CD14-positive monocyte (primary cell): Measurements from ENCODE around the gene RANGRF. TPM values are rescaled to one million over a fixed set of nuclear protein-coding genes. Genes with fewer than 3 reads are reported as not detected.

ENCODE experiments used
- DNase-seq, 3 donors: peaks; one replicate each; pipeline ENCODE4 v3.0.0-alpha.2; 2011 to 2022
- H2AFZ ChIP-seq: 2 replicates; pipeline ENCODE4 v1.6.0; 2012; ENCODE audit warnings: mild to moderate bottlenecking, low read depth, low read length, inconsistent platforms; ENCODE audit not compliant: insufficient read depth, poor library complexity, severe bottlenecking
- H3K27ac ChIP-seq, 2 donors: 1 replicate in 1 of 2; 2 replicates in 1 of 2; pipeline ENCODE4 v1.5.1; 2012 to 2013; ENCODE audit warnings: low read length in 2 of 2, control low read depth in 1 of 2, inconsistent platforms in 1 of 2, low read depth in 1 of 2, mild to moderate bottlenecking in 1 of 2
- H3K27me3 ChIP-seq, 2 donors: one replicate each; pipeline versions ENCODE4 v1.6.0 to v1.6.1; 2011 to 2013; ENCODE audit warnings: low read length in 2 of 2; ENCODE audit not compliant: control insufficient read depth in 2 of 2, insufficient read depth in 2 of 2
- H3K36me3 ChIP-seq, 2 donors: replicated peaks in 1 of 2; 1 replicate in 1 of 2; 2 replicates in 1 of 2; pipeline versions ENCODE4 v1.5.1 to v1.6.1; 2012 to 2013; ENCODE audit warnings: low read length in 2 of 2, control low read depth in 1 of 2, inconsistent platforms in 1 of 2, mild to moderate bottlenecking in 1 of 2; ENCODE audit not compliant: insufficient read depth in 2 of 2, control insufficient read depth in 1 of 2
- H3K4me1 ChIP-seq, 2 donors: 1 replicate in 1 of 2; 2 replicates in 1 of 2; pipeline versions ENCODE4 v1.5.1 to v1.6.1; 2012 to 2013; ENCODE audit warnings: low read length in 2 of 2, control low read depth in 1 of 2, inconsistent platforms in 1 of 2, mild to moderate bottlenecking in 1 of 2, moderate library complexity in 1 of 2; ENCODE audit not compliant: insufficient read depth in 2 of 2, control insufficient read depth in 1 of 2
- H3K4me2 ChIP-seq: replicated peaks from 2 replicates; pipeline ENCODE3; 2012; ENCODE audit warnings: low read length, moderate library complexity, mild to moderate bottlenecking; ENCODE audit not compliant: poor library complexity, severe bottlenecking; ENCODE audit errors: extremely low read depth
- H3K4me3 ChIP-seq, 3 experiments: fragments of 200-600 bp in 1 of 3; sonication (generic) in 1 of 3; replicated peaks in 1 of 3; 1 replicate in 2 of 3; 2 replicates in 1 of 3; pipeline ENCODE4 v1.5.1; 2011 to 2013; ENCODE audit warnings: low read length in 3 of 3, mild to moderate bottlenecking in 3 of 3, control low read depth in 2 of 3, low read depth in 2 of 3, inconsistent platforms in 1 of 3, moderate library complexity in 1 of 3
- H3K79me2 ChIP-seq: 2 replicates; pipeline ENCODE4 v1.6.0; 2012; ENCODE audit warnings: mild to moderate bottlenecking, control low read depth, inconsistent platforms, low read length, moderate library complexity; ENCODE audit not compliant: insufficient read depth
- H3K9ac ChIP-seq: 2 replicates; pipeline ENCODE4 v1.6.0; 2017; ENCODE audit warnings: low read length, mild to moderate bottlenecking; ENCODE audit not compliant: insufficient read depth, poor library complexity, severe bottlenecking
- H3K9me3 ChIP-seq, 2 donors: replicated peaks in 1 of 2; 1 replicate in 1 of 2; 2 replicates in 1 of 2; pipeline versions ENCODE4 v1.5.1 to v1.6.1; 2012 to 2013; ENCODE audit warnings: low read length in 2 of 2, control low read depth in 1 of 2; ENCODE audit not compliant: control insufficient read depth in 1 of 2, insufficient read depth in 1 of 2
- H4K20me1 ChIP-seq: 2 replicates; pipeline ENCODE4 v1.6.0; 2012; ENCODE audit warnings: mild to moderate bottlenecking, low read length, control low read depth, moderate library complexity; ENCODE audit not compliant: insufficient read depth
- H3K27ac Mint-ChIP-seq, 7 donors: one replicate each; pipeline ENCODE4 v1.8.0; 2020; ENCODE audit warnings: mild to moderate bottlenecking in 7 of 7, mixed read lengths in 7 of 7, moderate library complexity in 6 of 7, inconsistent platforms in 2 of 7
- H3K27me3 Mint-ChIP-seq, 3 donors: one replicate each; pipeline ENCODE4 v1.8.0; 2021 to 2022; ENCODE audit warnings: low read depth in 3 of 3, mild to moderate bottlenecking in 3 of 3, mixed read lengths in 3 of 3, moderate library complexity in 3 of 3, inconsistent platforms in 1 of 3
- H3K36me3 Mint-ChIP-seq, 2 donors: one replicate each; pipeline ENCODE4 v1.8.0; 2020; ENCODE audit warnings: mixed read lengths in 2 of 2, inconsistent platforms in 1 of 2, mild to moderate bottlenecking in 1 of 2
- H3K4me1 Mint-ChIP-seq: one replicate; pipeline ENCODE4 v1.8.0; 2020; ENCODE audit warnings: mild to moderate bottlenecking, mixed read lengths
- H3K4me3 Mint-ChIP-seq, 2 donors: one replicate each; pipeline ENCODE4 v1.8.0; 2020; ENCODE audit warnings: mild to moderate bottlenecking in 2 of 2, mixed read lengths in 2 of 2, moderate library complexity in 1 of 2
- H3K9me3 Mint-ChIP-seq, 7 donors: one replicate each; pipeline ENCODE4 v1.8.0; 2020 to 2022; ENCODE audit warnings: mixed read lengths in 7 of 7, mild to moderate bottlenecking in 6 of 7, moderate library complexity in 6 of 7, inconsistent platforms in 2 of 7
- WGBS: methylation state at CpG from one replicate; pipeline ENCODE4 v1.1.5; 2013; ENCODE audit warnings: missing lambda C conversion rate; ENCODE audit not compliant: insufficient coverage; 5-methylcytosine and 5-hydroxymethylcytosine counted together
- intact Hi-C, 2 donors: fragments of 100-400 bp; cut with micrococcal nuclease; formaldehyde crosslinking; loops; one replicate each; pipeline versions ENCODE4 v1.15.0 to v1.15.1; 2023
- polyA plus RNA-seq, 3 donors: library from polyadenylated mRNA; depleted of rRNA in 1 of 3; unstranded in 2 of 3; stranded (reverse) in 1 of 3; fragments of 300-500 nt in 2 of 3; fragments of >200 nt in 1 of 3; fragmentation: Illumina TruSeq in 2 of 3; gene quantifications; 1 replicate in 2 of 3; 2 replicates in 1 of 3; pipeline ENCODE4 v1.2.3, GENCODE V29; 2012 to 2021
- TF ChIP-seq, protein P1 (sequence below): fragments of 200-600 bp; IDR thresholded peaks from one replicate; pipeline ENCODE4 v1.8.0; 2022; ENCODE audit warnings: antibody characterized with exemption, mild to moderate bottlenecking

RANGRF gene
- polyA plus RNA-seq, 3 donors = 27.3 to 34.3 (median 31.7) TPM

DNA sequence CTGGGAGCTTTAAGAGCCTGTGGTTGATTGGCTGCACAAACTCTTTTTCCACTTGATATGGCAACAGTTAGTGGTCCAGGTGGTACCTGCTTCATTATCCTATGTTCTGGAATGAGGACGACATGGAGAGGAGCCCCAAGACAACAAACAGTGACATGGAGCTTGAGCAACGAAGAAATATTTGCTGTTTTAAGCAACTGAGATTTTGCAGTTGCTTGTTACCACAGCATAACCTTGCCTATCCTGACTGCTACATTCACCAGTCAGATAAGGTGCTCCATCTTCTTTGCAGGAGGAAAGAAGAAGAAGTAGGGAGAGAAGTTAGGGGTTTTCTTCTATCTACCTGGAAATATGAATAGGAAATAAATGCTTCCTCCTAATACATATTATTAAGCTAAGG is 43.7 kb downstream of the RANGRF start:
- Histone ChIP-seq H2AFZ (no peak overlapping the region), H3K9me3 (no peaks in the 10 kb centered on the region), H3K36me3 (no peaks in the 10 kb centered on the region), H3K4me3 (no peak overlapping the region), H4K20me1 (no peaks in the 10 kb centered on the region), H3K79me2 (no peaks in the 10 kb centered on the region), H3K27me3 (peaks cover 3 to 11% of the 10 kb centered on the region in 2 donors), H3K9ac (no peak overlapping the region), H3K4me1 (peaks cover 4% of the 10 kb centered on the region in 2 donors), H3K4me2 (no peak overlapping the region), H3K27ac (no peak overlapping the region)
- WGBS = 100% methylated on average over 2 of the region's 2 CpGs
- no peak overlapping the region for H3K27ac Mint-ChIP-seq
- TF ChIP-seq, protein P1, sequence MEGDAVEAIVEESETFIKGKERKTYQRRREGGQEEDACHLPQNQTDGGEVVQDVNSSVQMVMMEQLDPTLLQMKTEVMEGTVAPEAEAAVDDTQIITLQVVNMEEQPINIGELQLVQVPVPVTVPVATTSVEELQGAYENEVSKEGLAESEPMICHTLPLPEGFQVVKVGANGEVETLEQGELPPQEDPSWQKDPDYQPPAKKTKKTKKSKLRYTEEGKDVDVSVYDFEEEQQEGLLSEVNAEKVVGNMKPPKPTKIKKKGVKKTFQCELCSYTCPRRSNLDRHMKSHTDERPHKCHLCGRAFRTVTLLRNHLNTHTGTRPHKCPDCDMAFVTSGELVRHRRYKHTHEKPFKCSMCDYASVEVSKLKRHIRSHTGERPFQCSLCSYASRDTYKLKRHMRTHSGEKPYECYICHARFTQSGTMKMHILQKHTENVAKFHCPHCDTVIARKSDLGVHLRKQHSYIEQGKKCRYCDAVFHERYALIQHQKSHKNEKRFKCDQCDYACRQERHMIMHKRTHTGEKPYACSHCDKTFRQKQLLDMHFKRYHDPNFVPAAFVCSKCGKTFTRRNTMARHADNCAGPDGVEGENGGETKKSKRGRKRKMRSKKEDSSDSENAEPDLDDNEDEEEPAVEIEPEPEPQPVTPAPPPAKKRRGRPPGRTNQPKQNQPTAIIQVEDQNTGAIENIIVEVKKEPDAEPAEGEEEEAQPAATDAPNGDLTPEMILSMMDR = no peak
- H3K4me1 Mint-ChIP-seq = peaks cover 5% of the 10 kb centered on the region
- DNase-seq = no peak
- intact Hi-C loops = no loop called here
- H3K27me3 Mint-ChIP-seq = peaks cover 15 to 23% (median 18%) of the 10 kb centered on the region in 3 donors
- H3K9me3 Mint-ChIP-seq = peaks cover 0 to 9% (median 2%) of the 10 kb centered on the region in 7 donors
- no peak overlapping the region for H3K4me3 Mint-ChIP-seq
- H3K36me3 Mint-ChIP-seq = no peaks in the 10 kb centered on the region

DNA sequence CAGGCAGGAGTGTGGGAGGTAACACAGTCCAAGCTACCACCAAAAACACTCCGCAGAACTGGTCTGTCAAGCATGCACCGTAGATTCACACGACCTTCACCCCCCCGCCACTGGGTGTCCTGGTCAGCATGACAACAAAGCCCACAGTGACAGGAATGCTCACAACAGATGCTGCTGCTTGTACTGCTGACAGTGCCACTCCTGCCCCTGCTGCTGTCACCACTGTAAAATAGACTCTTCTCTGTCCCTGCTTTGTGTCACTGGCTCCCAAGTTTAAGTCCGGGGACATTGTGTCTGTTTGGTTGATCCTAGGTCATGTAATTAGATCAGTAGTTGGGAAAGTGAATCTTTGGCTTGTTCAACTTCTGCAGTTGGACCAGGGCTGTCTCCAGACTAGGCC is 44.2 kb downstream of the RANGRF start:
- H3K79me2 ChIP-seq = no peaks in the 10 kb centered on the region
- H2AFZ ChIP-seq = no peak overlapping the region
- no peaks in the 10 kb centered on the region for H3K9me3 ChIP-seq
- no peak overlapping the region for H3K27ac ChIP-seq
- Mint-ChIP-seq H3K4me1 (peaks cover 2% of the 10 kb centered on the region), H3K9me3 (peaks cover 0 to 4% (median 1%) of the 10 kb centered on the region in 7 donors), H3K27me3 (peaks cover 13 to 18% (median 13%) of the 10 kb centered on the region in 3 donors), H3K27ac (no peak overlapping the region), H3K4me3 (no peak overlapping the region), H3K36me3 (no peaks in the 10 kb centered on the region)
- no peak for DNase-seq
- TF ChIP-seq, protein P1 = no peak
- H3K27me3 ChIP-seq = peaks cover 0 to 5% of the 10 kb centered on the region in 2 donors
- no peaks in the 10 kb centered on the region for H4K20me1 ChIP-seq
- 91% methylated on average over 5 of the region's 5 CpGs for WGBS
- H3K4me2 ChIP-seq = no peak overlapping the region
- no peak overlapping the region for H3K9ac ChIP-seq
- intact Hi-C loops = no loop called here
- H3K36me3 ChIP-seq = no peaks in the 10 kb centered on the region
- H3K4me3 ChIP-seq = no peak overlapping the region
- peaks cover 1 to 6% of the 10 kb centered on the region in 2 donors for H3K4me1 ChIP-seq
